Measurements from ENCODE around the gene PRPF19.

PRPF19 gene

DNA sequence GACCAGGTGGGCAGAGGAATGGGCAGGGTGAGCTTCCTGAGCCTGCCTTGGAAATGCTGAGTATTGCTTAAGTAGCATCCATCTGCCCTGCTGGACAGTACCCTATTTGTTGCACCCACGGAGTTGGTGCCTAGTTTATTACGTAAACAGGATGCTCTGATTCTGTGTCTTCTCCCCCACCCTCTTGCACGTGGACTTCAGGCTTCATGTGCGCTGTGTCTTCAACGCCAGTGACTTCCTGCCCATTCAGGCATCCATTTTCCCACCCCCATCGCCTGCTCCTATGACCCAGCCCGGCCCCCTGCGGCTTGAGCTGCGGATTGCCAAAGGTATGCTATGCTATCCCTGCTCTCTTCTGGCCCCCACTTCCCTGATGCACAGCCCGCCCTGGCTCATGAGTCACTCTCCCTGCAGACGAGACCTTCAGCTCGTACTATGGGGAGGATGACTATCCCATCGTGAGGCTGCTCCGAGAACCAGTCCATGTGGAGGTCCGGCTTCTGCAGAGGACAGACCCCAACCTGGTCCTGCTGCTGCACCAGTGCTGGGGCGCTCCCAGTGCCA, 33.3 kb downstream of the PRPF19 start:
- DNase-seq (ENCODE audit: low spot score): peak; percentile 27

DNA sequence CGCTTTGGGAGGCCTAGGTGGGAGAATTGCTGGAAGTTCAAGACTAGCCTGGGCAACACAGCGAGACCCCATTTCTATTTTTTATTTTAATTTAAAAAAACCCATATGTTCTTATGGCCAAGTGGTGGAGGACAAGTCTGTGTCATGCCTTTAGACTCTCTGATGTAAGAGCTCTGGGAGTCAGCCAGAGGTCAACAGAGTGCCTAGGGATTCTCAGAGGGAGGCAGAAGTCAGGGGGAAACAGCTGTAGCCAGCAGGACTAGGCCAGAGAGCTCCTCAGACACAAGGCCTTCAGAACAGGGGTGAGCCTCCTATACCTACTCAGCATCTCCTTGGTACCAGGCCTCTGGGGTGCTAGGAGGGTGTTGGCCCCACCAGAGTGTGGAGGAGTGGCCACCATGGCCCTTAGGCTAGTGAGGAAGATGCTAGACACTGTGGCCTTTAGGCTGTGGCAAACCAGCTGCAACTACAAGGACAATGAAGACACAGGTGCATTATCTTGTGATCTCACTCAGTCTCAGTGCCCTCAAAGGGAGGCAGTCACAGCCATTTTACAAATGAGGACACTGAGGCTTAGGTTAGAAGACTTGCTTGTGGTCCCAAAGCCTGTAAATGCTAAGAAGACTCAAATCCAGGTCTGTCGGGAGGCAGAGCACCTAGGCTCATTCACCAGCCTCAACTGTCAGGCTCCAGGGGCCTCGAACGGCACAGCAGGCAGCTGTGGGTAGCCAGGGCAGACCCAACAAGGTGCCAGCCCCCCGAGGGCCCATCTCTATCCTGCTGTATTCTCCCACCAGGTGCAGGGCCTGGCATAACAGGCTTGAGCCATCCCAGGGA, 34.0 kb downstream of the PRPF19 start:
- DNase-seq (ENCODE audit: low spot score): no peak

DNA sequence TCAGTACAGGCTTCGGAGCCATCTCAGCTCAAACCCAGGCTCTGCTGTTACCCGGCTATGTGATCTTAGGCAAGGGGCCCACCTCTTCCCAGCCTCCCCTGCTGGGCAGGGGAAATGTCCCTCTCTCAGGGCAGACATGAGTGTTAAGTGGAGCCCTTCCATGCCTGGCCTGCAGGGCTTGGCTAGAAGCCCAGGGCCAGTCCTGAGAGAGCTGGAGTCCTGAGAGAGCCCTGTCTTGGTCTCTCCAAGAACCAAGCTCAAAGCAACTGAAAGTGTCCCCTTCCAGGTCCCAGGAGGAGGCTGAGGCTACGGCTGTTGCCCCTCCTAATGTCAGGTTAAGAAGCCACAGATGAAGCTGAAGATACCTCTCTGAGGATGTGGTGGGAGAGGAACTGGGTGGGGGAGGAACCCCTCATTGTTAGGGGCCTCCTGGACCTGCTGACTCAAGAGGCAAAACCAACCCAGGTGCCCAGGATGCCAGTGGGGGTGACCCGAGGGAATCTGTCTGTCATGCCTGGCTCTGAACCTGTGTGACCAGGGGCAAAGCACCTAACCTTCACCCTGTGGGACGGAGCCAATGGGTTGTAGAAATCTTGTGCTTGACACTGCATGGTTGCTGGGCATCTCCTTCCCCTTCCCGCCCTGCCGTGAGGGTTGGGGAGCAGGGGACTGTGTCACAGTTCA, 34.9 kb downstream of the PRPF19 start:
- no peak for DNase-seq (ENCODE audit: low spot score)

DNA sequence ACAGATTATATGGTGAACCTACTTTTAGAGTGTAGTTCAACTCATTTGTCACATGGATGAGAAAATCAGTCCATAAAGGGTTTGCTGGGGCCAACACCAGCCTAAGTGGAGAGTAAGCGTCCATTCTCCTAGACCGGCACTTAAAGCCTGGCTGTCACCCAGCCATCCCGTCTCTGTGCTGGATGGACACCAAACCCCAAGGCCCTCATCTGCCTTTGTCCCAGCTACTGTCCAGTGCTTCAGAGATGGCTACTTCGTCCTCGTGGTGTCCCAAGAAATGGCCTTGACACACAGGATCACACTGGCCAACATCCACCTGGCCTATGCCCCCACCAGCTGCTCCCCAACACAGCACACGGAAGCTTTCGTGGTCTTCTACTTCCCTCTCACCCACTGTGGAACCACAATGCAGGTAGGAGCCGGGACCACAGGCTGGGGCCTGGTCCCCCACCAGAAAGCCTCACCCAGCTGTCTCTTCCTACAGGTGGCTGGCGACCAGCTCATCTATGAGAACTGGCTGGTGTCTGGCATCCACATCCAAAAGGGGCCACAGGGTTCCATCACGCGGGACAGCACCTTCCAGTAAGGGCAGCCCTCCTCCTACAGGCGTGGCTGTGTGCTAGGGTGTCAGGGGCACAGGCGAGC, 35.5 kb downstream of the PRPF19 start:
- DNase-seq (ENCODE audit: low spot score): no peak

DNA sequence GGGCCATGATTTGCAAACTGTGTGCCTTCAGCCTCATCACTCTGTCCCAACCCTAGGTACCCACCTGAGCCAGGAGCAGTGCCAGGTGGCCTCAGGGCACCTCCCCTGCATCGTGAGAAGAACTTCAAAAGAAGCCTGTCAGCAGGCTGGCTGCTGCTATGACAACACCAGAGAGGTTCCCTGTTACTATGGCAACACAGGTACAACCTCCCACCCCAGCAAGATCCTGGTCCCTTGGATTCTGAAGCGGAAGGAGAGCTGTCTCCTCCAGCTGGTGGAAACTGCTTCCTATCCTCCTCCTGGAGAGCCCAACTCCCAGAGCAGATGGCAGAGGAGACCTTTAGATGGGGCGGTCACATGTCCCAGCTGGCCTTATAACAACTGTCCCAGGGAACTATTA, 36.1 kb downstream of the PRPF19 start:
- no peak for DNase-seq (ENCODE audit: low spot score)

DNA sequence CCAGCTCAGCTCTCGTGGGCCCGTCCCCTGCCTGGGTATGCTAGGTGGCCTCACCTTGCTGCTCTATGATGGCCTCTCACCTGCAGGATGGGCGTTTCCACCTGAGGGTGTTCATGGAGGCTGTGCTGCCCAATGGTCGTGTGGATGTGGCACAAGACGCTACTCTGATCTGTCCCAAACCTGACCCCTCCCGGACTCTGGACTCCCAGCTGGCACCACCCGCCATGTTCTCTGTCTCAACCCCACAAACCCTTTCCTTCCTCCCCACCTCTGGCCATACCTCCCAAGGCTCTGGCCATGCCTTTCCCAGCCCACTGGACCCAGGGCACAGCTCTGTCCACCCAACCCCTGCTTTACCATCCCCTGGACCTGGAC, 36.9 kb downstream of the PRPF19 start:
- no peak for DNase-seq (ENCODE audit: low spot score)

DNA sequence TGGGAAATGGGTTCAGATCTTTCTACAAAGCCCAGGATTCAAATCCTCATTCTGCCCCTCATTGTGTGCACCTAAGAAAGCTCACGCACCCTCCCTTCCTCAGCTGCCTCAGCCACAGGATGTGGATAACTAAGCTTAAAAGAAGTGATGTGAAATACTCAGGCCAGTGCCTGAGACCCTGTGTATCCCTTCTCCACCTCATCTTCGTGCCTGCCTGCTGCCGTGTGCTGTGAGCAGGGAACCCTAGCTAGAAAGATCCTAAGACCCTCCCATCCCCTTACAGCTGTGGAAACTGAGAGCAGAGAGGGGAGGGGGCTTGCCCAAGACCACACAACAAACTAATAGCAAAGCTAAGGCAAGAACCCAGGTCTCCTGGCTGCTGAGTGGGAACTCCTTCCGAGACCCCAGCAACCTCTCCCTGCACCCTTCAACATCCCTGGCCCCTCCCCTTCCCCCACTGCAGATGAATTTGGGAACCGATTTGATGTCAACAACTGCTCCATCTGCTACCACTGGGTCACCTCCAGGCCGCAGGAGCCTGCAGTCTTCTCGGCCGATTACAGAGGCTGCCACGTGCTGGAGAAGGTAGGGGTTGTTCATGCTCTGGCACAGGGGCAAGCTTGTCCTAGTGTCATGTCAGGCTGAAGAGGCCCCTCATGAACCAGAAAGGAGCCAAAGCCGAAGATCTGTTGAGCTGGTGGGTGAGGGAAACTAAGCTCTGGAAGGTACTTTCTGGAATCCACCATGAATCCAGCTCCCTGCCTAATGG, 37.5 kb downstream of the PRPF19 start:
- DNase-seq (ENCODE audit: low spot score): no peak

DNA sequence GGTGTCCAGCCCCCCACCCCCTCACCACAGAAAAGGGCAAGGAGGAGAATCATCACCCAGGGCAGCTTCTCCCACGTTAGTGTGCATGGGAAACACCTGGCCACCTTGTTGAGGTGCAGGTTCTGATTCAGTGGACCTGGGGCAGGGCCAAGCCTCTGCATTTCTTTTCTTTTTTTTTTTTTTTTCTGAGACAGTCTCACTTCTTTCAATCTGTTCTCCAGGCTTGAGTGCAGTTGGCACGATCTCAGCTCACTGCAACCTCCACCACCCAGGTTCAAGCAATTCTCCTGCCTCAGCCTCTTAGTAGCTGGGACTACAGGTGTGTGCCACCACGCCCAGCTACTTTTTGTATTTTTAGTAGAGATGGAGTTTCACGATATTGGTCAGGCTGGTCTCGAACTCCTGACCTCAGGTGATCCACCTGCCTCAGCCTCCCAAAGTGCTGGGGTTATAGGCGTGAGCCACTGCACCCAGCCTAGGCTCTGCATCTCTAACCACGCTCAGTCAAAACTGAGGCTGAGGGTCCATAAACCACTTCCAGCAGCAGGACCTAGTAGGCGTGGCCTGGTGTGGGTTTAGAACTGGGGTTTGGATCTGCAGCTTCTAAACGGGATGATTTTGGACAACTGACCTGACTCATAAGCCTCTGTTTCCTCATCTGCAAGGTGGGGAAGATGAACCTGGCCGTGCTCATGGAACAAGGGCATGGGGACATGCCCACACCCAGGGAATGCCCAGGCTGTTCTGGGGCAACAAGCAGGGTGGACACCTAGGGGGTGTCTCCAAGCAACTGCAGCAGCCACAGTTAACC, 38.3 kb downstream of the PRPF19 start:
- DNase-seq (ENCODE audit: low spot score): no peak

DNA sequence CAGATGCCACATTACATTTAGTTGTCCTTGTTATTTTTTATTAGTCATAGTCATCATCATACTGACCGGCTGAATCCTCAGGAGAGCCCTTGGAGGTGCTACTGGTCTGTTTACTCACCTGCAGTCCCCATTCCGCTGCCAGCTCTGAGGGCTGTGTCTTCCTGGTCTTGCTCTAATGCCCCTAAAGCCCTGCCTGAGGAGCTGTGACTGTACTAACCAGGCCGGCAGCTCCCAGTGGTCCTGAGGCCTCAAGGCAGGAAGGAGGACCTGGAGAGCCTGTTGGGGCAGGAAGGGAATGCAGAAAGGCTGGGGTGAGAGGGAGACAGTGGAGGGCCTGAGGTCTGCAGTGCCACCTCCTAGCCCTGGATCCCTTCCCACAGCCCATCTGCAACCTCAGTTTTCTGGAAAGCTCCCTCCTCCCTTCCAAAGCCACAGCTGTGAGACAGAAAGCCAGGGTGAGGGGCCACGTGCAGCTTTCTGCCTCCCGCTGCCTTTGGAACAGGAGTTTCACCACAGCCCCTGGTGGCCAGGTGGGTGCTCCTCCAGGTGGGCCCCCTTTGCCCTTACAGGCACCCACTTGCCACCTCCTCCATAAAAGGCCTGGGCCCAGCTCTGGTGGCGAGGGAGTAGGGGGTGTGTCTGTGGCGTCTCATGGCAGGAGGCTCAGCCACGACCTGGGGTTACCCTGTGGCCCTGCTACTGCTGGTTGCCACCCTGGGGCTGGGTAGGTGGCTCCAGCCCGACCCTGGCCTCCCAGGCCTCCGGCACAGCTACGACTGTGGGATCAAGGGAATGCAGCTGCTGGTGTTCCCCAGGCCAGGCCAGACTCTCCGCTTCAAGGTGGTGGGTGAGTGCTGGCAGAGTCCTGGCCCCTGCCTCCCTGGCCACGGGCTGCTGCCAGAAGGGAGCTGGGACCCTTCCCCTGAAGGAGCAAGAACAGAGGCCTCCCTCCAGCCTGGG, 39.2 kb downstream of the PRPF19 start, which contains the start of gene ZP1:
Gene ZP1, plus strand, starts transcription at position 632 of the 960 bp plus-strand sequence. Its CDS starts 20 bp downstream, at position 652.
- no peak for DNase-seq (ENCODE audit: low spot score)

DNA sequence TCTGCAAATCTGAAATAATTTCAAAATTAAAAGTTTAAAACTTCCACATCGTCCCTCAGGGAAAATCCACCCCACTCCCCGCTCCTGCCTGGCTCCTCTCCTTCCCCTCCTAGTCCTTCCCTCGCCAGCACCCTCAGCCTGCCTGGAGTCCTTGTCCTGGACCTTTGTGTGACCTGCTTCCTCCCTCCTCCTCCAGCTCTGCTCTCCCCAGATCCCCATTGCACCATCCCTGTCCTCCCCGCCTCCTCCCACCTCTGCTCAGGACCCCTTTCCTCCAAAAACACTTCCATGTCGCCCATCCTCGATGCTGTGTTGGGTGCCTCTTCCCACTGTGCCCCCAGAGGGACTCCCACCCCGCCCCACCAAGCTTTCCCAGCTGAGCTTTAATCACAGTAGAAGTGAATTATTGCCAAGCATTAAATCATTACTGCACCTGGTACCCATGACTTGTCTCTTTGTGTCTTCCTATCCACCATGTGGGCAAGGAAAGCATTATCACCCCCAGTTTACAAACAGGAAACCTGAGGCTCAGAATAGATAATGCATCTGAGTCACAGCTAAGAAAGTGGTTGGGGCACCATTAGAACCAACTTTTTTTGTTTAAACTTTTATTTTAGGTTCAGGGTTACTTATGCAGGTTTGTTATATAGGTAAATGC, 41.4 kb downstream of the PRPF19 start:
- DNase-seq (ENCODE audit: low spot score): no peak

DNA sequence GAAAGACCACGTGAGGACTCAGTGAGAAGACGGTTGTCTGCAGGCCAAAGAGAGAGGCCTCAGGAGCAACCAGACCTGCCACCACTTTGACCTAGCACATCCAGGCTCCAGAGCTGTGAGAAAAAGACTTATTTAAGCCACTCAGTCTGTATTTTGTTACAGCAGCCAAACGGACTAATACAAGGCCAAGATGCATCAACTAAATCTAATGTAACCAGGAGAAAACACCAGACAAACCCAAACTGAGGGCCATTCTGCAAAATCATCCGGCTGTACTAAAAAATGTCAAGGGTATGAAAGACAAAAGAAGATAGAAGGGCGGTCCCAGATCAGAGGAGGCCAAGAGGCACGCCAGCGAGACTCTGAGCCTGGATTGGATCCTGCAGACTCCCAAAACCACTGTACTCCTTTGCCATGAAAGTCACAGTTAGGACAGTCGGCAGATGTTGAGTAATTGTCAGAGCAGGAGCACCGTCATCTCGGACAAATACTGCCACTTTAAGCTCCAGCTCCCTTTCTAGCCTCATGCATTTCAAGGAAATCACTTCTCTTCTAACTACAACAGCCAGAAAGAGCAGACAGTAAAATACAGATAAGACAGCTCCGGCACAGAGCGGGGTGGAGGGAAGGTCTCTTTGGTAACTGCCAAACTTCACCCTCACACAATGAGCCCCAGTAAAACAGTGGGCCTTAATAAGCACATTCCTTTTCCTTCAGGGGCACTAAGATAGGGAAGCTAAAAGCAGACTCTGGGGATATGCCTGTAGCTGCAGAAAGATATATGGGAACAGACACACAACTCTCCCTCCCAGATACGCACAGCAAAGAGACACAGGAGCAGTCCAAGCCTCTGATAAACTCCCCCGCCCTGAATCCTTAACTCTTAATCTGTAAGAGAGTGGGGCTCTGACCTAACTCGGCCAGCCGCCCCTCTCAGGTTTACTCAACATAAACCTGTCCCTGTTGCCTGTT, 42.5 kb downstream of the PRPF19 start:
- no peak for DNase-seq (ENCODE audit: low spot score)

DNA sequence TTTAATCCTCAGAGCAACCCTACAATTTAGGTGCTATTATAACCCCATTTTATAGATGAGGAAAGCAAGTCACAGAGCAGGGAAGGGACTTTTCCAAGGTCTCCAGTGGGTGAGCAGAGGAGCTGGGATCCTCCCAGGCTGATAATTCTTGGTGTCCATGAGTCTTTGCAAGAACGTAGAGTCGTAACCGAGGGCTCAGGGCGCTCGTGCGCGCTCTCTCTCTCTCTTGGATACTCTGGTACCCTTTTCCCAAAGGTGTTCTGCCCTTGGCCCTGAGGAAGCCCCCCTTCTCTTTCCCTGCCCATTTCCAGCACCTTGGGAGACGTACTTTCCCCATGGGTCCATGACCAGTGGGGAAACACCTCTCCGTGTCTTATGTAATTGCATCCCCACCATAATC, 44.2 kb downstream of the PRPF19 start:
- DNase-seq (ENCODE audit: low spot score): no peak

DNA sequence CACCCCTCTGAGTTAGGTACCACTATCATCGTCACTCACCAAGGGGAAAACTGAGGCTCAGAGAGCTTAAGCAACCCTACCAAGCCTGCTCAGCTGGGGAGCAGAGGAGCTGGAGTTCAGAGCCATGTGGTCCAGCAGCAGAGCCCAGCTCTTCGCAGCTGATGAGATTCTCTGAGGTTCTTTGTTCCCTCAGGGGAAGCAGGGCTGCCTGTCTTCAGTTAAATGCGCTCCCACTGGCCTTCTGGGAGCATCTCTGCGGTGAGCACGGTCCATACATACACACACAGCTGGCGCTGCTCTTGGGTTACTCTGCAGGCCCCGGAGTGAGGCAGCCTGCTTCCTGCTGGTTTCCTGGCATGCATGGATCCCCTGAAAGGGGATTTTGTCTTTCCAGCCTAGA, 45.4 kb downstream of the PRPF19 start:
- peak; percentile 53 for DNase-seq (ENCODE audit: low spot score)

DNA sequence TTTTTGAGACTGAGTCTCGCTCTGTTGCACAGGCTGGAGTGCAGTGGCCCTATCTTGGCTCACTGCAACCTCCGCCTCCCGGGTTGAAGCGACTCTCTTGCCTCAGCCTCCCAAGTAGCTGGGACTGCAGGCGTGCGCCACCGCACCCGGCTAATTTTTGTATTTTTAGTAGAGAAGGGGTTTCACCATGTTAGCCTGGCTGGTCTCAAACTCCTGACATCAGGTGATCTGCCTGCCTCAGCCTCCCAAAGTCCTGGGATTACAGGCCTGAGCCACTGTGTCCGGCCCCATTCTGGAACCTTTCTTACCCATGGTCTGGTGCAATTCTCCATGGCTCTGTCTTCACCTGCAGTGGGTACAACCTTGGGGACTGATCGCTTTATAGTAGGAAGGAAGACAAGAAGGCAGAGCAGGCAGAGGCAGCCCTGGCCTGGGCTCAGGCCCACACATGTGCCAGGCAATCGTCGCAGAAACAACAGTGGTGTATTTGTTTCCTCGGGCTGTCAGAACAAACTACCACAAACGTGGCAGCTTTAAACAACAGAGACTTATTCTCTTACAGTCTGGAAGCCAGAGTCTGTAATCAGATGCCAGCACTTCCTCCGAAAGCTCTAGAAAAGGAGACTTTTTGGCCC, 46.7 kb downstream of the PRPF19 start:
- peak; percentile 78 for DNase-seq (ENCODE audit: low spot score)

DNA sequence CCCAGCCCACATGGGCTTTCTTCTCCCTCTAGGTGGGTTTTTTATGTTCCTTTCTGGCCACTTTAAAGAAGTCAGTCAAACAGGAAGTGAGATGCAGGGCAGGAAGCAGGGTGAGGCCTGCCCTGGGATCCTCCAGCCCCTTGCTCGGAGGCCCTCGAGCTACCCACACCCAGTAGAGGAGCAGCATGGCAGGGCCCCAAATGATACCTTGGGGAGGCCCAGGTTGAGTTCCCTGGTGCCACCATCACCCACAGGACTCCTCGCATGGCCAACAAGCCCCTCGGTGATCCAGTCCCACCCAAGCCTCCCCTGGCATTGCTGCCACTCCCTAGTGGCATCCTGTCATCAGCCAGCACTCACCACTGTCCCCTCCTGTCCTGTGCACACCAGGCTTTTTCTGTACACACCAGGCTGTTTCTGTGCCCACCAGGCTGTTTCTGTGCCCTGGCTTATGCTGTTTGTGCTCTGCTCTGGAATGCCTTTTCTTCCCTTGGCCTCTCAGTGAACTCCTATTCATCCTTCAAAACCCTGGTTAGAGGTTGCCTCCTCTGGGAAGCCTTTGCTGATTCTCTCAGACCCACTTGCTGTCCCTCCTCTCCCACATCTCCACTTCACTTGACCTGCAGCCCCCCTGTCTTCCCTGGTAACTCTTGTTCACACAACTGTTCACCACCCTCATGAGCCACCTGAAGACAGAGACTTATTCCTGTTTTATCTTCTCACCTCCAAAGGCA, 47.5 kb downstream of the PRPF19 start:
- DNase-seq (ENCODE audit: low spot score): no peak

DNA sequence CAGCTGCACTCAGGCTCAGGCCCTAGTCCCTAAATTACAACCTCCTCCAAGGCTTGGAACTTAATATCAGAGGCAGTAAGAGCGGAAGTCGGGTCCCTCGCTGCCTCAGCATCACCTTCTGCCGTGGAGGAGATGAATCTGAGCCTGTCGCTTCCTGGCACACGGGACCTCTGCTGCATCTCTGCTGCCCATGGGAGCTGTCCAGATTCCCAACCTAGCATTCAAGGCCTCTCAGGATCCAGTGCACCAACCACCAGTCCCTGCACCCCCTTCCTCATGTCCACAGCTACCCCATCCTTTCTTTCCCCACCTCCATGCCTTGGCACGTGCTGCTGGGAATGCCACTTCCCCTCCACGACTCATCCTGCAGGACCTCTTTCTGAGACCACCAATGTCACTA, 48.1 kb downstream of the PRPF19 start:
- DNase-seq (ENCODE audit: low spot score): no peak
